ENCODE measurements around the gene DRC3. TPM values are rescaled to one million over a fixed set of nuclear protein-coding genes. Genes with fewer than 3 reads are reported as not detected.

The DRC3 gene
- total and polyA plus RNA-seq, 2 donors (not counting 1 experiment from before 2014, with no cell fraction given), result 0.17 TPM; not detected in 1

- H3K27ac Mint-ChIP-seq, result no peak overlapping the region
- H3K4me3 Mint-ChIP-seq, result no peak overlapping the region
- CTCF ChIA-PET, result no interaction called here
- TF ChIP-seq CTCF (IDR thresholded peaks at IDR 0.05), result no peak
- TF ChIP-seq EZH2 (IDR thresholded peaks at IDR 0.05; ENCODE audit: borderline replicate concordance, insufficient read depth, low read depth, low read length, poor library complexity, severe bottlenecking), result no peak
- no peak for DNase-seq
- H3K79me2 ChIP-seq (ENCODE audit: control insufficient read depth, insufficient read depth, low read length), result no peaks in the 10 kb centered on the region
- no peaks in the 10 kb centered on the region for H3K9me3 Mint-ChIP-seq (ENCODE audit: insufficient read depth)
- H3K27me3 ChIP-seq (replicated peaks in 1 of 4; ENCODE audit: control extremely low read depth in 1 of 4, control insufficient read depth in 3 of 4, insufficient read depth in 4 of 4, low read length in 3 of 4), result no peaks in the 10 kb centered on the region
- POLR2A ChIA-PET, result no interaction called here
- WGBS (ENCODE audit: insufficient coverage), result 75% methylated on average over 4 of the region's 5 CpGs
- no peak overlapping the region for H3K4me3 ChIP-seq (ENCODE audit: control extremely low read depth in 1 of 5, extremely low read depth in 1 of 5, insufficient read depth in 1 of 5, low read depth in 2 of 5, low read length in 4 of 5)
- H4K20me1 ChIP-seq (ENCODE audit: control insufficient read depth, insufficient read depth, low read length, poor library complexity, severe bottlenecking), result no peaks in the 10 kb centered on the region
- H3K4me2 ChIP-seq (replicated peaks; ENCODE audit: low read depth, low read length, poor library complexity, severe bottlenecking), result no peak overlapping the region
- H3K4me1 ChIP-seq (ENCODE audit: control insufficient read depth in 2 of 2, insufficient read depth in 2 of 2, low read length in 2 of 2), result no peaks in the 10 kb centered on the region
- no peaks in the 10 kb centered on the region for H3K9me3 ChIP-seq (ENCODE audit: control extremely low read depth in 1 of 3, control insufficient read depth in 2 of 3, insufficient read depth in 1 of 3, low read length in 2 of 3)
- H3K9ac ChIP-seq (ENCODE audit: low read length), result no peak overlapping the region
- H3K27ac ChIP-seq (ENCODE audit: low read length in 2 of 2), result no peak overlapping the region
- ATAC-seq (ENCODE audit: low read depth), result no peak
- no peaks in the 10 kb centered on the region for H3K4me1 Mint-ChIP-seq
- peaks cover 5 to 52% of the 10 kb centered on the region in 2 experiments for H3K36me3 ChIP-seq (replicated peaks in 1 of 2; ENCODE audit: control extremely low read depth in 1 of 2, control insufficient read depth in 1 of 2, extremely low read depth in 1 of 2, insufficient read depth in 2 of 2, low read length in 1 of 2)
- H2AFZ ChIP-seq (ENCODE audit: insufficient read depth, low read depth, low read length, poor library complexity, severe bottlenecking), result no peak overlapping the region
- intact Hi-C loops (cut with micrococcal nuclease), result no loop called here
- no peaks in the 10 kb centered on the region for H3K27me3 Mint-ChIP-seq
Observed at GRCh38 chr17:18015593-18015992, 42.9 kb downstream of the DRC3 start.

GRCh38 chr17:18016426-18016825 lies 43.8 kb downstream of the DRC3 start:
- Histone ChIP-seq H3K9me3 (ENCODE audit: control extremely low read depth in 1 of 3, control insufficient read depth in 2 of 3, insufficient read depth in 1 of 3, low read length in 2 of 3) (no peaks in the 10 kb centered on the region), H4K20me1 (ENCODE audit: control insufficient read depth, insufficient read depth, low read length, poor library complexity, severe bottlenecking) (no peaks in the 10 kb centered on the region), H3K9ac (ENCODE audit: low read length) (no peak overlapping the region), H3K36me3 (replicated peaks in 1 of 2; ENCODE audit: control extremely low read depth in 1 of 2, control insufficient read depth in 1 of 2, extremely low read depth in 1 of 2, insufficient read depth in 2 of 2, low read length in 1 of 2) (peaks cover 5 to 57% of the 10 kb centered on the region in 2 experiments), H3K4me2 (replicated peaks; ENCODE audit: low read depth, low read length, poor library complexity, severe bottlenecking) (no peak overlapping the region), H3K27me3 (replicated peaks in 1 of 4; ENCODE audit: control extremely low read depth in 1 of 4, control insufficient read depth in 3 of 4, insufficient read depth in 4 of 4, low read length in 3 of 4) (no peaks in the 10 kb centered on the region), H3K27ac (ENCODE audit: low read length in 2 of 2) (no peak overlapping the region), H3K4me3 (ENCODE audit: control extremely low read depth in 1 of 5, extremely low read depth in 1 of 5, insufficient read depth in 1 of 5, low read depth in 2 of 5, low read length in 4 of 5) (no peak overlapping the region), H3K4me1 (ENCODE audit: control insufficient read depth in 2 of 2, insufficient read depth in 2 of 2, low read length in 2 of 2) (no peaks in the 10 kb centered on the region), H2AFZ (ENCODE audit: insufficient read depth, low read depth, low read length, poor library complexity, severe bottlenecking) (no peak overlapping the region), H3K79me2 (ENCODE audit: control insufficient read depth, insufficient read depth, low read length) (peaks cover 4% of the 10 kb centered on the region)
- intact Hi-C loops (cut with micrococcal nuclease), result no loop called here
- no peak overlapping the region for H3K27ac Mint-ChIP-seq
- no peaks in the 10 kb centered on the region for H3K4me1 Mint-ChIP-seq
- DNase-seq, result no peak
- CTCF ChIA-PET, result no interaction called here
- 98% methylated on average over 7 of the region's 12 CpGs for WGBS (ENCODE audit: insufficient coverage)
- TF ChIP-seq CTCF (IDR thresholded peaks at IDR 0.05), result no peak
- no peak overlapping the region for H3K4me3 Mint-ChIP-seq
- no peaks in the 10 kb centered on the region for H3K9me3 Mint-ChIP-seq (ENCODE audit: insufficient read depth)
- POLR2A ChIA-PET, result no interaction called here
- ATAC-seq (ENCODE audit: low read depth), result no peak
- no peaks in the 10 kb centered on the region for H3K27me3 Mint-ChIP-seq

All from B cell (primary cell).